Astrocyte of the cerebellum (primary cell): ENCODE results near the gene TMEM182.

Experiments
- DNase-seq: peaks from one replicate; pipeline ENCODE4 v3.0.0-alpha.2; 2011; ENCODE audit warnings: low read depth
- H3K4me3 ChIP-seq: 2 replicates; pipeline ENCODE4 v1.5.1; 2011; ENCODE audit warnings: mild to moderate bottlenecking, low read depth, low read length, moderate library complexity
- in situ Hi-C: cut with HindIII; loops from 2 replicates; pipeline ENCODE4 v1.10.0; 2017; ENCODE audit warnings: low sequenced_read_pairs
- TF ChIP-seq, protein P1 (sequence below): IDR thresholded peaks from 2 replicates; pipeline ENCODE4 v1.5.1; 2012; ENCODE audit warnings: low read length, low read depth, moderate library complexity, mild to moderate bottlenecking; ENCODE audit errors: missing control alignments

Gene TMEM182

DNA sequence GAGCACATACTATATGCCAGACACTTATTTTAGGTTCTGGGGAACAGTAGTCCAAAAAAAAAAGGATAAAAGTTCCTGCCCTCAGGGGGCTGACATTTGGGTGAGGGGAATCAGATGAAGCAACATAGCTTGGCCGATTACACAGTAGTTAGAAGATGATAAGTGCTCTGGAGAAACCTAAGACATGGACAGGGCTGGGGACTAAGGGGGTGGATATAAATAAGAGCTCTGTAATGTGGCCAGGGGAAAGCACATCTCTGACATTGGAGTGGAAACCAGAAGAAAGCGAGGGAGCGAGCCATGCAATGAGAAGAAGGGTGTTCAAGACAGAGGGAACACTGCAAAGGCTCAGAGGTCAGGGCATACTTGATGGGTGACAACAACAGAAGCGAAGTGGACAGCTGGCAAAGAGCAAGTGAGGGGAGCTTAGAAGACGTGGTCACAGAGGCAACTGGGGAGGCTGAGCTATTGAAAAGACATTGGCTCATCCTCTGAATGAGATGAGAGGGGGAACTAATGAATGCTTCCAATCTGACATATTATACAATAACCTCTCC is 11.4 kb downstream of the TMEM182 start:
- TF ChIP-seq, protein P1, sequence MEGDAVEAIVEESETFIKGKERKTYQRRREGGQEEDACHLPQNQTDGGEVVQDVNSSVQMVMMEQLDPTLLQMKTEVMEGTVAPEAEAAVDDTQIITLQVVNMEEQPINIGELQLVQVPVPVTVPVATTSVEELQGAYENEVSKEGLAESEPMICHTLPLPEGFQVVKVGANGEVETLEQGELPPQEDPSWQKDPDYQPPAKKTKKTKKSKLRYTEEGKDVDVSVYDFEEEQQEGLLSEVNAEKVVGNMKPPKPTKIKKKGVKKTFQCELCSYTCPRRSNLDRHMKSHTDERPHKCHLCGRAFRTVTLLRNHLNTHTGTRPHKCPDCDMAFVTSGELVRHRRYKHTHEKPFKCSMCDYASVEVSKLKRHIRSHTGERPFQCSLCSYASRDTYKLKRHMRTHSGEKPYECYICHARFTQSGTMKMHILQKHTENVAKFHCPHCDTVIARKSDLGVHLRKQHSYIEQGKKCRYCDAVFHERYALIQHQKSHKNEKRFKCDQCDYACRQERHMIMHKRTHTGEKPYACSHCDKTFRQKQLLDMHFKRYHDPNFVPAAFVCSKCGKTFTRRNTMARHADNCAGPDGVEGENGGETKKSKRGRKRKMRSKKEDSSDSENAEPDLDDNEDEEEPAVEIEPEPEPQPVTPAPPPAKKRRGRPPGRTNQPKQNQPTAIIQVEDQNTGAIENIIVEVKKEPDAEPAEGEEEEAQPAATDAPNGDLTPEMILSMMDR, result no peak
- H3K4me3 ChIP-seq, result no peak overlapping the region
- DNase-seq, result no peak
- in situ Hi-C loops, result no loop called here

DNA sequence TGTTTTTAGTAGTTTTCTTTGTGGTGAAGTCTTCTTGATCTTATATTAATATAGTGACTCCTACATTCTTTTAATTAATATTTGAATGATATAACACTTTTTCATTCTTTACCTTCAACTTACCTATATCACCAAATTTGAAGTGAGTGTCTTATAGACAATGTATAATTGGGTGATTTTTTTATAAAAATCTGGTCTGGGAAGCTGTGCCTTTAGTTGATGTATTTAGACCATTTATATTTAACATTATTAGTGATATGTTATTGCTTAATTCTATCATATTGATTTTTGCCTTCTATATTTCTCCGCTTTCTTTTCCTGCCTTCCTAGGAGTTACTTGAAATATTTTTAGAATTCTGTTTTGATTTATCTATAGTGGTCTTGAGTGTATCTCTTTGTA is 16.4 kb downstream of the TMEM182 start:
- H3K4me3 ChIP-seq, result no peak overlapping the region
- TF ChIP-seq, protein P1, result no peak
- no peak for DNase-seq
- in situ Hi-C loops, result no loop called here

DNA sequence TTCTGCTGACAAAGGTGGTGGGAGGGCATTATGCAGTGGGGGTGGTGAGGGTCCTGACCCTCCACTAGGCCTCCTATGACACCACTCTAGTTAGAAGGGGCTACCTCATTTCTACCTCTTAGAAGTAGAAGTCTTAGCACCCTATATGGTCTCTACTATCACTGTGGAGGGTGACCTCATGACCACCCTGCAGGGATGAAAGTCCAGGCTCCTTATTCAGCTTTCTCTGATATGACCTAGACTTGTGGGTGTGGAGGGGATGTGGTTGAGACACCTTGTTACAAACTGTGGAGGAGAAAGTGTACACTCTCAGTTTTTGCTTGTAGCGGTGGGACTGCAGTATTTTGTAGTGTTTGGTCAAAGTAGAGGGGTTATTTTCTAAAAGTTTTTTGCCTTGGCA is 18.6 kb downstream of the TMEM182 start:
- DNase-seq, result no peak
- TF ChIP-seq, protein P1, result no peak
- no peak overlapping the region for H3K4me3 ChIP-seq
- in situ Hi-C loops, result no loop called here

DNA sequence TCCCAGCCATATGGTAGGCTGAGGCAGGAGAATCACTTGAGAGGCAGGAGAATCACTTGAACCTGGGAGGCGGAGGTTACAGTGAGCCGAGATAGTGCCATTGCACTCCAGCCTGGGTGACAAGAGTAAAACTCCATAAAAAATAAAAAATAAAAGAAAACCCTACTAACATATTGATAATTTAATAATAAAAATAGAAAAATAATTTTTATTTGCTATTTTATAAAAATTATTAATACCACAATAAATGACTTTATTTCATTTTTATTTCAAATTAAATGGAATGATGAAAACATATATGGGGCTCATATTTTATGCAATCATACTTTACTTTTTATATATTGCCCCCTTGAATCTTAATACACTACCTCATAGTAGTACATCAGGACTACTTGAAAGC is 20.4 kb downstream of the TMEM182 start:
- no peak overlapping the region for H3K4me3 ChIP-seq
- in situ Hi-C loops, result no loop called here
- no peak for DNase-seq
- TF ChIP-seq, protein P1, result no peak

DNA sequence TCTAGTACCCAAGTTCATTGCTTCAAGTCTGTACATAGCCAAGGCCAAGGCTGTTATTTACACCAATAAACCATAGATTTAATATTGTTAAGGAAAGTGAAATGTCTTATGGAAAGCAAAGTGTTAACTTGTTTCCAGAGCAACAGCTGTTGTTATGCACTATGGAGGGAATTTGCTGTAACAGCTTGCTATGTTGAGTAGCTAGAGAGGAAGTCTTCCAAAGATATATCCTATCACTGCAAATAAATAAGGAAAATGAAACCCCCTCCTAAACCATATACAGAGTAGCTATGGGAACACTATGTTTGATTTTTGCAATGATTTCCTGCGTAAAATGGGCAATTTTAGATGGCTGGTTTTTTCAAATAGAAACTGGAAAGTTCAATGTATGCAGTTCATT is 21.1 kb downstream of the TMEM182 start:
- TF ChIP-seq, protein P1, result no peak
- no peak overlapping the region for H3K4me3 ChIP-seq
- DNase-seq, result no peak
- in situ Hi-C loops, result no loop called here

DNA sequence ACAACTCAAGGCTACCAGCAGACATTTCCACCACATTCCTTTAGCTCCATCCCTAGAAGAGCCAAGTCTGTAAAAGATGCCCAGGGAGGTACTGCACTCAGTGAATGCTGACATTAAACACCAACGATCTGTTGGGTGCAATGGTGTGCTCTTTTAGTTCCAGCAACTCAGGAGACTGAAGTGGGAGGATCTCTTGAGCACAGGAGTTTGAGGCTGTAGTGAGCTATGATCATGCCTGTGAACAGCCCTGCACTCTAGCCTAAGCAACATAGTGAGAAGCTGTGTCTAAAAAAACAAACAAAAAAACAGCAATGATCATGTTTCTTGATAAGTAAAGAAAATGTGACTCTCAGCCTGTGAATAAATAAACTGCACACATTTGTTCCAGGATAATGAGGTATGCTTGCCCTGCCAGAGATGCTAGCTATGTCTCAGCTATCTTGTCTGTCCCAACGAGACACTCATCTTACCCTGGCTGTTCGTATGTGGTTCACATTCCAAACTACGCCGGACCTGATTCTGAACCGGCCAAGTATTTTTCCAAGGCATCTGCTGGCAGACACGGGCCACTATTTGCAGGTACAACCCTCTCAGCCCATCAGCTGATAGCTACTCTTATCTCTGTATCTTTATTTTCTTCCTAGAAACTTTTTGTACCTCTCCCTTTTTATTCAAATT is 21.8 kb downstream of the TMEM182 start:
- H3K4me3 ChIP-seq, result no peak overlapping the region
- DNase-seq, result no peak
- in situ Hi-C loops, result no loop called here
- TF ChIP-seq, protein P1, result no peak
